Sigmoid colon (tissue), 7 donors: Measurements from ENCODE around the gene SLC6A18. TPM values are rescaled to one million over a fixed set of nuclear protein-coding genes. Genes with fewer than 3 reads are reported as not detected.

Experiments
- DNase-seq: peaks from one replicate; pipeline ENCODE4 v3.0.0-alpha.2; 2019
- H3K27ac ChIP-seq, 4 donors: fragments of 200-600 bp; sonication (generic); one replicate each; pipeline ENCODE4 v1.5.1; 2016 to 2019; ENCODE audit warnings: mild to moderate bottlenecking in 1 of 4
- H3K27me3 ChIP-seq, 3 donors: fragments of 200-600 bp; sonication (generic); one replicate each; pipeline ENCODE4 v1.5.1; 2019; ENCODE audit warnings: mild to moderate bottlenecking in 1 of 3
- H3K36me3 ChIP-seq, 4 donors: fragments of 200-600 bp; sonication (generic); one replicate each; pipeline ENCODE4 v1.5.1; 2016 to 2019
- H3K4me1 ChIP-seq, 4 donors: fragments of 200-600 bp; sonication (generic); one replicate each; pipeline ENCODE4 v1.5.1; 2017 to 2019
- H3K4me3 ChIP-seq, 4 donors: fragments of 200-600 bp; sonication (generic); one replicate each; pipeline ENCODE4 v1.5.1; 2017 to 2019; ENCODE audit warnings: mild to moderate bottlenecking in 2 of 4, moderate library complexity in 1 of 4
- H3K9me3 ChIP-seq, 4 donors: fragments of 200-600 bp in 3 of 4; sonication (generic) in 3 of 4; one replicate each; pipeline versions ENCODE4 v1.5.1 to v1.6.1; 2013 to 2019
- EP300 ChIP-seq, 4 donors: sonication (generic); formaldehyde crosslinking; IDR thresholded peaks; one replicate each; pipeline ENCODE4 v1.6.1; 2017; ENCODE audit warnings: antibody characterized with exemption in 4 of 4
- POLR2A ChIP-seq, 2 donors: fragments of 450-650 bp; IDR thresholded peaks; one replicate each; pipeline ENCODE4 v1.6.1; 2016; ENCODE audit warnings: antibody characterized with exemption in 2 of 2, mild to moderate bottlenecking in 2 of 2, moderate library complexity in 2 of 2
- POLR2AphosphoS5 ChIP-seq, 4 donors: sonication (generic); formaldehyde crosslinking; IDR thresholded peaks; one replicate each; pipeline ENCODE4 v1.6.1; 2017; ENCODE audit warnings: antibody characterized with exemption in 4 of 4
- WGBS, 2 donors: extraction: QIAGEN DNeasy Blood & Tissue Kit; methylation state at CpG; one replicate each; pipeline ENCODE4 v1.1.7; 2013; 5-methylcytosine and 5-hydroxymethylcytosine counted together
- intact Hi-C: fragments of 100-400 bp; cut with DNase I; formaldehyde crosslinking; loops from one replicate; pipeline ENCODE4 v1.15.1; 2023
- polyA plus RNA-seq, 3 donors: library from polyadenylated mRNA; stranded (reverse); fragments of 200-250 nt; gene quantifications; one replicate each; pipeline ENCODE4 v1.2.3, GENCODE V29; 2013
- total RNA-seq, 4 donors: library from RNA; depleted of rRNA; stranded (reverse); fragments of >200 nt; gene quantifications; one replicate each; pipeline ENCODE4 v1.1.0, GENCODE V29; 2016
- TF ChIP-seq, protein P1 (sequence below), 4 experiments: fragments of 450-650 bp in 3 of 4; fragments of 200-600 bp in 1 of 4; IDR thresholded peaks; one replicate each; pipeline ENCODE4 v1.5.1; 2016 to 2019; ENCODE audit warnings: antibody characterized with exemption in 4 of 4, mild to moderate bottlenecking in 3 of 4, moderate library complexity in 2 of 4
- donor health status: healthy with polysubstance abuse.
- donor health status: Bipolar disorder and iron deficiency.
- donor health status: healthy.

SLC6A18 gene
- total and polyA plus RNA-seq, 7 donors = 0.07 TPM; not detected in 6

DNA sequence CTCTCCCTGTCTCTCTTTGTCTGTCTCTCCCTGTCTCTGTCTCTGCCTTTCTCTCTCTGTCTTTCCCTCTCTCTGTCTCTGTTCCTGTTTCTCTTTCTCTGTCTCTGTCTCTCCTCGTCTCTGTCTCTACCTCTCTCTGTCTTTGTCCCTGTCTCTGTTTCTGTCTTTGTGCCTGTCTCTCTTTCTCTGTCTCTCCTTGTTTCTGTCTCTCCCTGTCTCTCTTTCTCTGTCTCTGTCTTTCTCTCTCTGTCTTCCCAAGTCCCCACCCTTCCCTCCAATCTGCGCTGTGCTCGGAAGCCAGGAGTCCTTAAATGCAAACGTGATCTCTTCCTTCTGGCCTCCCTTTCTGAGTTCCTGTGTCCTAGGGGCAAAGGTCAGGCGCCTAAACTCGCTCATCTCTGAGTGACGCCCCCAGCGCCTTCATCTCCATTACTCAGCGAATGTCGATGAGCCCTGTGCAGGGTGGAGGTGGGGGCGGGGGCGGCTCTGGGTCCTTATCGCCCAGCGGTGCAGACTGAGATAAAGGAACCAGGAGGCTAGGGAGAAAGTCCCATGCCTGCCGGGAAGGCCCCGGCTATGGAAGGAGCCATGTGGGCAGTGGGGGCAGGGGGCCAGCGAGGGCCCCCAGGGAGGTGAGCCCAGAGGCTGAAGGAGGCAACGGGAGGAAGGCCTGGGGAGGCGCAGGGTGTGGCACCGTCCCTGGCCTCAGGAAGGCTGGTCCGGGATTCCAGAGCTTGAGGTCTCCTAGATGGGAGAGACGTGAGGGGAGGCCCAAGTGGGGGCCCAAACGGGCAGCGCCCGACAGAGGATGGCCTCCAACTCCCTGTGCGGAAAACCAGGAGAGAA is 25.3 kb upstream of the SLC6A18 start:
- DNase-seq = no peak
- Histone ChIP-seq H3K27me3 (peaks cover 0 to 89% (median 13%) of the 10 kb centered on the region in 3 donors), H3K9me3 (no peaks in the 10 kb centered on the region), H3K36me3 (no peaks in the 10 kb centered on the region), H3K4me1 (no peaks in the 10 kb centered on the region), H3K4me3 (no peak overlapping the region), H3K27ac (no peak overlapping the region)
- intact Hi-C loops = no loop called here
- no peak for TF ChIP-seq POLR2A (IDR thresholded peaks at IDR 0.05)
- no peak for TF ChIP-seq EP300 (IDR thresholded peaks at IDR 0.05)
- TF ChIP-seq POLR2AphosphoS5 (IDR thresholded peaks at IDR 0.05) = no peak
- TF ChIP-seq, protein P1, sequence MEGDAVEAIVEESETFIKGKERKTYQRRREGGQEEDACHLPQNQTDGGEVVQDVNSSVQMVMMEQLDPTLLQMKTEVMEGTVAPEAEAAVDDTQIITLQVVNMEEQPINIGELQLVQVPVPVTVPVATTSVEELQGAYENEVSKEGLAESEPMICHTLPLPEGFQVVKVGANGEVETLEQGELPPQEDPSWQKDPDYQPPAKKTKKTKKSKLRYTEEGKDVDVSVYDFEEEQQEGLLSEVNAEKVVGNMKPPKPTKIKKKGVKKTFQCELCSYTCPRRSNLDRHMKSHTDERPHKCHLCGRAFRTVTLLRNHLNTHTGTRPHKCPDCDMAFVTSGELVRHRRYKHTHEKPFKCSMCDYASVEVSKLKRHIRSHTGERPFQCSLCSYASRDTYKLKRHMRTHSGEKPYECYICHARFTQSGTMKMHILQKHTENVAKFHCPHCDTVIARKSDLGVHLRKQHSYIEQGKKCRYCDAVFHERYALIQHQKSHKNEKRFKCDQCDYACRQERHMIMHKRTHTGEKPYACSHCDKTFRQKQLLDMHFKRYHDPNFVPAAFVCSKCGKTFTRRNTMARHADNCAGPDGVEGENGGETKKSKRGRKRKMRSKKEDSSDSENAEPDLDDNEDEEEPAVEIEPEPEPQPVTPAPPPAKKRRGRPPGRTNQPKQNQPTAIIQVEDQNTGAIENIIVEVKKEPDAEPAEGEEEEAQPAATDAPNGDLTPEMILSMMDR (IDR thresholded peaks at IDR 0.05) = no peak
- WGBS, 2 donors = 24 to 62% methylated on average over 26 of the region's 26 CpGs

DNA sequence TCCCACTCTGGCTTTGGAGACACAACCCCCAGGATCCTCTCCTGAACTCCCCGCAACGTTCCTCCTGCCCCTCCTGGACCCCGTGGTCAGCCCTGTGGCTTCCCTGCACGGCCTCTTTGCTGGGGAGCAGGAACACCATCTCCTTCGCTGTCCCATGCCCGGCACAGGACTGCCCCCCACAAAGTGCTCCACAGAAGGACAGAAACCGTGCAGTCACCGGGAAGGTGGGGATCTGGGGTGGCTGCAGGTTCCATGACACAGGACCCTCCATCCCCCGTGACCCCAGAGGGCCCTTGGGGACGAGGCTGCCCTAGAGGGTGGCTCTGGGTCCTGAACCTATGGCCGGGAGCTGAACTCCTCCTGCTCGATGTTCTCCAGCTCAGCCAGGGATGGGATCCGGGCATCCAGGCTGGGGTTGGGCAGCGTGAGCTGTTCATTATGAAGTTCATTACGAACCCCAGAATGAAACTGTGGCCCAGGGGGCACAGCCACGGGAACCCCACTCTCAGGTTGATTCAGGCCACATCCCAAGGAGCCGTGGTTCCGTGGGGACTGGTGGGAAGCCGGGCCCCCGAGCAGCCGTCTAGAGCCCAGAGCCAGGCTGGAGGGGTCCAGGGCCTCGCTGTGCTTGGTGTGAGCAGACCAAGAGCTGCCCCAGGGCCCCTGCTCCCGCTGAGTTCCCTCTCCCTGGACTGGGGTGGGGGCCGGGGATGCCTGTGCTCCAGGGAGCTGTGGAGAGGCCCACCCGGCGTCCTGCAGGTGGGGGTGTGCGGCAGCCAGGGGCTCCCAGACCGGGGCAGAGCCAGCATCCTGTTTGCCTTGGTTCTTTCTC is 24.5 kb upstream of the SLC6A18 start:
- TF ChIP-seq EP300 (IDR thresholded peaks at IDR 0.05) (no peak), POLR2A (IDR thresholded peaks at IDR 0.05) (no peak), POLR2AphosphoS5 (IDR thresholded peaks at IDR 0.05) (no peak)
- TF ChIP-seq, protein P1 (IDR thresholded peaks at IDR 0.05) = no peak
- Histone ChIP-seq H3K27ac (no peak overlapping the region), H3K27me3 (peaks cover 0 to 89% (median 13%) of the 10 kb centered on the region in 3 donors), H3K4me3 (no peak overlapping the region), H3K36me3 (no peaks in the 10 kb centered on the region), H3K4me1 (no peaks in the 10 kb centered on the region), H3K9me3 (no peaks in the 10 kb centered on the region)
- no peak for DNase-seq
- intact Hi-C loops = no loop called here
- 46 to 74% methylated on average over 28 of the region's 28 CpGs for WGBS, 2 donors

DNA sequence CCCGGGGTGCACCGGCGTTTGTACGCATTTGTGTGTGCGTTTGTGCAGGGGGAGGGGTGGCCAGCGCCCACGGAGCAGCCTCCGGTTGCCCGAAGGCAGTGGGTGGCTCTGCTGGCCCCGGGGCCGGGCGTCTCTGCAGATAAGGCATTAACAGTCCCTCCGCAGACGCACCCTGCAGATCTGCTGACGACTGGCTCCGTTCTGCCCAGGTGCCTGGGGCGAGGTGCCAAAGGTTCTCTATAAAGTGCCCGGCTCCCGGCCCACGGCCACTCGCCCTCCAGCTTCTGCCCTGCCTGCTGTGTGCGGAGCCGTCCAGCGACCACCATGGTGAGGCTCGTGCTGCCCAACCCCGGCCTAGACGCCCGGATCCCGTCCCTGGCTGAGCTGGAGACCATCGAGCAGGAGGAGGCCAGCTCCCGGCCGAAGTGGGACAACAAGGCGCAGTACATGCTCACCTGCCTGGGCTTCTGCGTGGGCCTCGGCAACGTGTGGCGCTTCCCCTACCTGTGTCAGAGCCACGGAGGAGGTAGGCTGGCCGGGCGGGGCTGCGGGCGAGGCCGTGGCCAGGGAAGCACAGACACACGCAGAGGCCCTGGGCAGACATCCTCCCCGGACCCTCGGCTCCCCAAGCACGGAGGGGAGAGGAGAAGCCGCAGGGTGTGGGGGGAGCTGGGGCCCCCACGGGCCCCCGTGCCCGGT is 23.7 kb upstream of the SLC6A18 start, which contains the start of gene SLC6A19:
Gene SLC6A19, plus strand, starts transcription at position 269 of the 699 bp plus-strand sequence. Its CDS starts 56 bp downstream, at position 325.
- TF ChIP-seq, protein P1 (IDR thresholded peaks at IDR 0.05) = no peak
- no peak for TF ChIP-seq POLR2A (IDR thresholded peaks at IDR 0.05)
- TF ChIP-seq POLR2AphosphoS5 (IDR thresholded peaks at IDR 0.05) = no peak
- TF ChIP-seq EP300 (IDR thresholded peaks at IDR 0.05) = no peak
- Histone ChIP-seq H3K36me3 (no peaks in the 10 kb centered on the region), H3K4me1 (no peaks in the 10 kb centered on the region), H3K4me3 (no peak within 1 kb of the TSS), H3K27me3 (peaks cover 1 to 86% (median 9%) of the 10 kb centered on the region in 3 donors), H3K27ac (no peak within 1 kb of the TSS), H3K9me3 (no peaks in the 10 kb centered on the region)
- intact Hi-C loops = no loop called here
- WGBS, 2 donors = 17 to 65% methylated on average over 51 of the region's 51 CpGs
- no peak for DNase-seq

DNA sequence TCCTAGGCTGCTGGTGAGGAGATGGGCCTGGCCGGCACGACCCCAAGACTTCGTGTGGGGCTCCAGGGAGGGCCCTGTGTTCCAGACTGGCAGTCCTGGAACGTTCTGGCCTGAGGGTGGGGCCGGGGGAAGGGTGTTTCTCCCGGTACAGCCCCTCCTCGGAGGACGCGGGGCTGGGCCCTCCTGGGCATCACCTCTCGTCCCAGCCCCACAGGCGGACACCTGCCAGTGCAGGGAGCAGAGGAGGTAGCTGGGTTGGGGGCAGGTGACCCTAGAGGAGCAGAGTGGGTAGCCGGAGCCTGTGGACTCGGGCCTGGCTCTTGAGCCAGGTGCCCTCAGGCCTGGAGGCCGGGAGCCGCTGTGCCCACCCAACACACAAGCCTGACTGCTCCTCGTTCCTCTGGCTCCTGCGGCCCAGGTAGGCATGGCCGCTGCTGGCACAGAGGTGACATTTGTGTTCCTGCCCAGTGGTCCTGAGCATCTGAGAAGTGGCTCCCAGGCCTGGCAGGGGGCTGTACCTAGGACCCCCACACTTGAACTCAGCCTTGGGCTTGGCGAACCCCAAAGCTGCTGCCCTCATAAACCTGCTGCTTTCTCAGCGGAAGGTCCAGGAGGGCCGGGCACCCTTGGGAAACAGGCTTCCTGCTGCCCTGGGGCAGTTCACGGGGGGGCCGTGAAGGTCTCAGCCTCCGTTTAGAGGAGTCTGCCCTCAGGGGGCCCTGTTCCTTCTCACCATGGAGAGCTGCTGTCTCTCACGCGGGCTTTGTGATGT is 23.0 kb upstream of the SLC6A18 start:
- no peaks in the 10 kb centered on the region for H3K4me1 ChIP-seq
- H3K4me3 ChIP-seq = no peak overlapping the region
- no peaks in the 10 kb centered on the region for H3K9me3 ChIP-seq
- whole genome bisulfite sequencing, 2 donors = 68 to 81% methylated on average over 26 of the region's 26 CpGs
- H3K27ac ChIP-seq = no peak overlapping the region
- TF ChIP-seq EP300 (IDR thresholded peaks at IDR 0.05) (no peak), POLR2A (IDR thresholded peaks at IDR 0.05) (no peak), POLR2AphosphoS5 (IDR thresholded peaks at IDR 0.05) (no peak)
- TF ChIP-seq, protein P1 (IDR thresholded peaks at IDR 0.05) = no peak
- intact Hi-C loops = no loop called here
- H3K27me3 ChIP-seq = peaks cover 3 to 86% (median 9%) of the 10 kb centered on the region in 3 donors
- no peaks in the 10 kb centered on the region for H3K36me3 ChIP-seq
- DNase-seq = no peak
